HG02798 (cell line): ENCODE results near the gene RGS6.

Experiments used
- ATAC-seq: cut with Tn5 transposase; IDR thresholded peaks from one replicate; pipeline ENCODE4 v1.9.1; 2021; ENCODE audit warnings: mild to moderate bottlenecking; ENCODE audit not compliant: unreplicated experiment, poor library complexity

RGS6 gene

DNA sequence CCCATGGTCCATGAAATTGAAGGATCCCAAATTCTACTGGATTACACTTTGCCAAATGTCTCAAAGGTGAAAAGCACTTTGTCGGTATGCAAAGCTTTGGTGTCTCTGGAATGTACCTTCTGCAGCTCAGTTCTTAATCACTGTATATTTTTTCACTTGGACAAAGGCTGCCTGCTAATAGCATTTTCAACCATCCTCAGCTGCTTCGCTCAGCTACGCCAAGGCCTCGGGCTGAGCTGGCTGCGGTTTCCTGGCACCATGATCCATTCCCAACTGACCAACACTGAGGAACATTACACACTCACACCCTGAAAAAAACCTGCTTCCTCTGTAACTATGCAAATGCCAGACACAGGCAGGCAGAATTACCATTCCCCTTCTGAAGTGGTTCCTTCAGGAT, 626.5 kb downstream of the RGS6 start:
- ATAC-seq, result no peak

DNA sequence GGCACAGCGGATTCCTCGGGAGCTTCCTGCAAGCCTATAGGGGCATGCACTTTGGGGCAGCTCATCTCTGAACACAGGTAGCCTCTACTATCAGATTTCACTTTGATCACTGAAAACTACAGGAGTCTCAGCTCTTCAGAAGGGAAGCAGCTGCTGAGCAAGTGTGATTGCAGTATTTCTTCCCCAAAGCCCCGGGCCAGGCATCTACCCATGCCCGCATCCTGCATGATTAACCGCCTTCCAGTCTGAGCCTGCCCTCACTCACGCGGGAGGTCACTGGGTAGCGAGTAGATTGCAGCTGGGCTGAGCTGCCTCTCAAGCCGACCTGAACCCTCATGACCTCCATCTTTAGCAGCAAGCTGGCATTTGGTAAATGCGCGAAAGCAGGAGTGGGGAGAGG, 627.0 kb downstream of the RGS6 start:
- ATAC-seq, result no peak

DNA sequence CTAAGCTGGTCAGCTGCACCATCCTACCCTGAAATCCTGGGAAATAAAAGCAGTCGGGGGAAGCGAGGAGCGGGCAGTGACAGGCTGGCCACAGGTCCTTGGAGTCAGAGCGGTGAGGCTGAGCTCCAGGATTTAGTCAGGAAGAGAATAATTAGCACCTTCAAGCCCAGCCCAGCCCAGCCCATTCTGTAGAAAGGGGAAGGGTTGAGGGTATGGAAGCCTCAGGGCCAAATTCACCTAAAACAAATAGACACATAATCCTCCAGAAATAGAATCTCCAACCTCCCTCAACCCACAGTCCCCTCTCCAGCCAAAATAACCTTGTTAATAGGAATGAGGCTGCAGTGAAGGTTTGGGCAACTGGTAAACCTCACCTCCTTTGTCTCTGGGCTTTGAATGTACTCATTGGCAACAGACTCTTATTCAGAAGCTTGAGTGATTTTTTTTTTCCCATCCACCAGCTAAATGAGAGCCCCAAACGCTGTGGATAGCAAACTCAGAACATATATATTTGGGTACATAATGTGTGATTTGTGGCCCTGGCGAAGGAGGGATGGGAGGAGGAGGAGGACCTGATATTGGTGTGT, 627.5 kb downstream of the RGS6 start:
- ATAC-seq, result no peak

DNA sequence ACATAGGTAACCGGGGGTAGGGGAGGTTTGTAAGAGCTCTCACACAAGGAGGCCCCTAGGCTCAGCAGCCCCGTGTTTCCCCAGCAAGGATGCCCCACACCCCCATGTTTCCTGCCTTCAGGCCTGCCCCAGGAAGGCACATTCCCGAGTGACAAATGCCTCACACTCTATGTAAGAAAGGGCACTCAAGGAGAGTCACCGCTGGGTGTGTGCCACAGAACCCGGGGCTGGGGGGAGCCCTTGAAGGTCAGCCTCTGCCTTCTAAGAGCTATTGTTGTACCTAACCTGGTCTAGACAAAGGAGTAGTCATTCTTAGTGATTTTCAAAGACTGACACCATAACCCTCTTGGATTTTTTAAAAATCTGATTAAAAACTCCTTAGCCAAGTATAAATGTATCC, 628.1 kb downstream of the RGS6 start:
- ATAC-seq, result no peak

DNA sequence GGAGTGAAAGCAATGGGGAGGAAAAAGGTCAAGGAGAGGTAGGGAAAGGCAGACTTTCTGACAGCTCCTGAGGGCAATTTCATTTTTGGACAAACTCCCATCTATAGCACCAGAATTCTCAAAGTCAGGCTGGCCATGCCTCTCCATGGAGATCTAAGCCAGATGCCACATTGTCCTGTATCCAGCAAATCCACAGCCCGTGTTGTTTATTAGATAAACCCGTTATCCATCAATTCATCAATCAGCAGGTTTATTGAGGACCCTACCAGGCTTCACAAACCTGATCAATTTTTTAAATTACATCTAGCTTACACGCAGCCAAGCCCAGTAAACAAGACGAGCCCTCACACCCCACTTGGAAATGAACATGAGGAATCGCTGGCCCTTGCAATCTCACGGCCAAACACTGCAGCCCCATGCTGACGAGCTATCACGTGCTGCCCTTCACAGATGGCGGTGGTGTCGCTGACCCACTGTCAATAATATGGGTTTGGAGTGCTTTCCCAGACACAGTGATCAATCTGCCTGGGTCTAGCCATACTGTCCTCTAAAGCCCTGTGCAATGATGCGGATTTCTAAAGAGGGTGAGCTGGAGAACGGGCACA, 628.8 kb downstream of the RGS6 start:
- ATAC-seq, result no peak

DNA sequence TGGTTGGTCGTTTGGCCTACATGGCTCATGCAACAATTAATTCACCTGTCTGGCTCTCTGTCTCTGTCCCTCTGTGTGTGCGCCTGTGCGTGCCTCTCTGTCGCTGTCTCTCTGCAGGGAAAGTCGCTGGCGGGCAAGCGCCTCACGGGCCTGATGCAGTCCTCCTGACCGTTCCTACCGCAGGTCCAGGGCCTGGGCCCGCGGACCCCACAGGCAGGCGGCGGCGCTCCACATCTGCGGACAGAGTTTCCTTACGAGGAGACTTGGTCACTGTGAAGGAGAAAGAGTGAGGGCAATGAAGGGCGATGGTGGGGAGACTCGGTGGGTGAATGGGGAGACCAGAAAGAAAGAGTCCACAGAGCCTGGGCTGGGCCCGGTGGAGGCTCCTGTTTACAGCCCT, 630.1 kb downstream of the RGS6 start:
- ATAC-seq, result no peak

DNA sequence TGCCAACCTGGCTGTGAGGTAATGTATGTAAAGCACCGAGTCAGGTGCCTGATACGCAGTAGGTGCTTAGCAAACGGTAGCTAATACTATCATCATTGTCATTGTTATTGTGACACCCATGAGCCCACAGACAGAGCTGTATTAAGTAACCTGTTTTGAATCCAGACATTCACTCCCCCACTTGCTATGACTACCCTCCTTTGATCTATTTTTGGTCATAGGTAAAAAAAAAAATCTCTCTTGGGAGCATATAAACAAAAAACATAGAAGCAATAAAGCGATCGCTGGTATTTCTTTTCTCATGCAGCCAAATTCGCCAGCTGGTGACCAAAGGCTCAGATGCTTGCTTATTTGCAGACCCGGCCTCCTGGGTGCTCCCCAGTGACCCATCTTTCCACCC, 631.4 kb downstream of the RGS6 start:
- ATAC-seq, result no peak

DNA sequence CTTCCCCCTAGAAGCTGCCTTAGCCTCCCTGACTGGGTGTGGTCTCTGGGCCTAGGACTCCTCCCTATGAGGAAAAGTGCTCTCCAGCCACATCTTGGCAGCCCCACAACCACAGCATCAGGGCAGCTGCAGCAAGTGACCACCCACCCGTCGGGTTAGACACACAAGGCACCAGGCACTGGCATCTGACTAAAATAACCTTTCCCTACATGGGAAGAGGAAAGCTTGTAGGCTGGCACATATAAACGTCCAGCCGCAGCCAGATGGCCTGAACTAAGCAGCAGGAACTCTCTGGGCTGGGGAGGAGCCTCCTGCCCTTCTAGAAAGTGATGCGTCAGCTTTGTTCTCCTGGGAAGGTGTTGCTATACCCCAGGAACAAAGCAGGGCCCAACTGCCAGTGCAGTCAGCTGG, 632.9 kb downstream of the RGS6 start:
- ATAC-seq, result no peak

DNA sequence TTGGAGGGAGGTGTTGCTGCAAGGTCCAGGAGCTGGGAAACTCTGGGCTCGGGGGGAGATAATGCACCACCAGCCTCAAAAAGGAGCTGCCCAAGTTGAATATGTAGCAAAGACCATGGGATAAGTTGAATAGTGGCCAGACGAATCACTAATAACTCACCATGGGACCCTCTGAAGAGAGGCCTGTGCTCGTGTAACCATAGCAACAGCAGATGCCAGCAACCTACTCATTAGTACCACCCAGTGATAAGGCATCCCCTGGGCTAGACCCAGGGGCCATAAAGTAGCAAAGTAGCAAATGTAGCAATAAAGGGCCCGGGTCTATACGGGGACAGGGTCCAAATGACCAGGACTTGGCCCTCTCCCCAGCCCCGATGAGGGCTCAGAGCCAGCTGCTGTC, 633.7 kb downstream of the RGS6 start:
- ATAC-seq, result no peak

DNA sequence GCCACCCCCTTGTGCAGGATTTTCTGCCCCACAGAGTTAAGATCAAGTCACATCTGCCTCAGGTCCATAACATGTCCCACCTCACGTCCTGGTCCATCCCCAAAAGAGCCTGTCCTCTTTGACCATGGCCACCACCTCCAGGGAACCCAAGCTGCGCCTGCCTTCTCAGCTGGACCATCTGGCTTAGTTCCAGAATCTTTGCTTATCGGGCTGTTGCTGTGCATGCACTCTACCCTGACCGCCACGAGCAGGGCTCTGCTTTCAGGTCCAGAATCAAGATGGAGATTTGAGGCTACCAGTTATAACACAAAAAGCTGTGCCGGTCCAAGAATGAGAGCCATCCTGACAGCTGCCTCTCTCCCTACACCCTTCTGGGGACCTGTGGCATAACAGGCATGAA, 635.0 kb downstream of the RGS6 start:
- ATAC-seq, result no peak

DNA sequence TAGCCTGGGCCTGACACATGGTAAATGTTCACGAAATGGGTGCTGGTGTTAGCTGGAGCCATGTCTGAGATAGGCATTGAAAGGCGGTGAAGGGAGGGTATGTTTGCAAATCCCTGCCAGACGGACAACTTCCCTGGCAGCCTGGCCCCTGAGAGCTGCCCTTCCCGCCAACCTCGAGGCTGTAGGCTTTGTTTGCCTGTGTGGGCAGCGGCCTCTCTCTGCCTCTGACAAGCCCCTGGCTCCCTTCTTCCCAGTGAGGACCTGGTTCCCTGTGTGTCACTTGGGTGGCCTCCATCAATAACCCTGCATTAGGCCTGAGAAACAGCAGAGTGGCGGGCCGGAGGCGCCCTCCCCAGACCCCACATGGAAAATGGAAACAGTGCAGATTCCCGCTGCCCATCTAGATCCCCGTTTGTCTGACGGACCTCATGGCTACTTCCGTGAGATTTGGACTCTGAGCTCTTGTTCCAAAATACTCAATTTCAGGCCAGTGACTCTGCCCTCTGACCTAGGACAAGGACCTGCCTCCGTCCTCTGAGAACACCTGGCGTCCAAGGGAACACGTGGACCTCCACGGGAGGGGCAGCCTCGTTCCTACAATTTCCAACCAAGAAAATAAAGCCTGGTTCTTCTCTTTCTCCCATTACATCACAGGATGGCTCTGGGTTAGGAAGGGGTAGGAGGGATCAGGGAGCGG, 636.2 kb downstream of the RGS6 start:
- ATAC-seq, result no peak

DNA sequence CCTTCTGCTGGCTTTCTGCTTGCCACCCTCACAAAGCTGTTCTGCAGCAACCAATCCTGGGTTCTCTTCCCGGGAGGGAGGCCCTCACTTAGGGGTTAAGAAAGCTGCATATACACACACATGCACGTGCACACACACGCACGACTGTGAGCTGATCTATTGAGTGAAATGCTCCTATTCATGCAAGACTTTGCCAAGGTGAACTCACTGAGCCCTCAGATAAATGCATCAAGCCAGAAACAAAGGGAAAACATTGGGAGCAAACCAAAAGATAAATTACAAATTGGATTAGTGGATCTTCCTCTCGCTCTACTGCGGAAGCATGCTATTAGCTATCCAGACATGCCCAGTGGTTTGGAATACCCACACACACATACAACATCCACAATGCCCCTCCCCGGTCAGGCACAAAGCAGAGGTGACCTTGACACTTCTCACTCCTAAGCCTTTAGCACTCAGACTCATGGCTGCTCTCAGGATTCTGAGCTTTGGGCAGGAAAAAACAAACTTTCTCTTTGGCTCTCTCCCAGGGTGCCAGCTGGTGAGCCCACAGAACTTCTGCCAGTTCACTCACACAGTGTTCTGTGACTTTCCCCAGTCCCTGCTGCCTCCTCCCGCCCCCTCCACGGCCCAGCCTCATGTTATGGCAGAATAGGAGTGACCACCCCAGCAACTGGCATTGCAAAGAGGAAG, 641.6 kb downstream of the RGS6 start:
- ATAC-seq, result no peak

DNA sequence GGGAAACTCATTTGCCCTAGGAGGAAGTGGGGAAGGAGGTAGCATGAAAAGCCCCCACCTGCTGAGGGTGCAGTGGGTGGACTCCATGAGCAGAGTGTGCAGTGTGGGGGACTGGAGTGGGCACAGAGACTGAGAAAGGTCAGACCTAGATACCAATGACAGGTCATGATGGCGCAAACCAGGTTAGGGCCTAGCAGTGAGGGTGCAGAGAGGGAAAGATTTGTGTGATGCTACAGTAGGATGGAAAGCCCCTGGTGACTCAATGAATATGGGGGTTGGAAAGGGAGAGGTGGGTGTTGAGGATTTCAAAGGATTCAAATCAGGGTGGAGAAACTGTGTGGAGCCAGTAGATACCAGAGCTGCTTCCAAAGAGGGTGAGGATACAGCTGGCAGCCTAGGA, 642.5 kb downstream of the RGS6 start:
- no peak for ATAC-seq

DNA sequence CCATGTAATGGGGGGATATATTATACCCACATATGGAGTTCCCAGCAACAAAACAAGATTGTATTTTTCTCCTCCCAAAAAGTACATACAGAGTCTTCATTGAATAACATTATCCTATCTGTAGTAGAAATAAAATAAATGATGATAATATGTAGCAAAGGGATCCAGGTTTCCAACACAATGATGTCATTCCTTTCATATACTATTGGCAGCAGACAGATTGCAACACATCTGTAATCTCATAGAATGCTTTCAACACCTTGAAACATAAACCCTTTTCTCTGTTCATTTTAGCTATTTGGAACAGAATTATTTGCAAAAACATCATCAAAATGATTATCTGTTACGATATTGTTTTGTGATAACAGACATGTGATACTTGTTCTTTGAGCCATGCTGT, 644.0 kb downstream of the RGS6 start:
- ATAC-seq, result no peak

DNA sequence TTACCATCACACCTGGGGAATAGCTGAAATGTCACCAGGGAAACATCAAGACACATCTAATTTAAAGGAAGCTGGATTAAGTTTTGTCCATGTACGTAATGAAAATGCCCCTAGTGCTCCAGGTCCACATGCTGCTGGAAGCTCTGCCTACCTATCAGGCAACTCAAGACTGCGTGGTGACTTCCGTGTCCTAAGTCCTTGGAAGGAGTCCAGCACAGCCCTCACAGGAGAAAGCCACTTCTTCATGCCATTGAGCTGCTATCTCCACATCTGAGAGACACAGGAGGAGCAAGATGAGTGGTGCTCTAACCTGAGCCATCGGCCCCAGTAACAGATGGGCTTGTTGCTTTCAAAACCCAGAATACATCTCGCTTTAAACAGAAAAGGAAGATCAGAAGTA, 645.3 kb downstream of the RGS6 start:
- ATAC-seq, result no peak

DNA sequence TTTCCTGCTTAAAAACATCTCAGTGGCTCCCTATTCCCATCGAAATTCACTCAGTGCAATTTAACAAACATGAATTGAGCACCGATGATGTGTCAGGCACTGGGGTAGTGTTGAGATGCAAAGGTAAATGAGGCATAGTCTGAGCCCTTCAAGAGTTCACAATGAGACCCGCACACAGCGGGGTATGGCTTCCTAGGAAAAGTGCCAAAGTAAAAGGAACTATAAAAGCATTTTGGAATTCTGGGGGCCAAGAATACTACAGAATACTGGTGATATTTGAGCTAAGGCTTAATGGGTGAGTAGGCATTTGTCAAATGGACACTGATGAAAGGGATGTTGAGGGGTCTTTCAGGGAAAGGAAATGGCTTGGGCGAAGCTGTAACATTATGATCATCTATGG, 646.3 kb downstream of the RGS6 start:
- no peak for ATAC-seq

DNA sequence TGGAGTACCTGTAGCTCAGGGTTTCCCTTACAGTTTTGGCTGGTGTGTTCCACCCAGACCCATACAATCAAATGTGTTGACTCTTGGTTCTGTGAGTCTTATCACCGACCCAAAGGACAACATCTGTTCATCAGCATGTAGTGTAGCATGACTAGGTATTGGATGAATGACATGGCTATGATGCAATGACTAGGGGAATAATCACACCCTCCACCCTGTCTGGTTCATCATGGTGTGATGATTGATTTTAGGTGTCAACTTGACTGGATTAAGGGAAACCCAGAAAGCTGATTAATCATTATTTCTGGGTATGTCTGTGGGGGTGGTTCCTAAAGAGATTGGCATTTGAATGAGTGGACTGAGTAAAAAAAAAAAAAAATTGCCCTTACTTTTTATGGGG, 650.4 kb downstream of the RGS6 start:
- no peak for ATAC-seq

DNA sequence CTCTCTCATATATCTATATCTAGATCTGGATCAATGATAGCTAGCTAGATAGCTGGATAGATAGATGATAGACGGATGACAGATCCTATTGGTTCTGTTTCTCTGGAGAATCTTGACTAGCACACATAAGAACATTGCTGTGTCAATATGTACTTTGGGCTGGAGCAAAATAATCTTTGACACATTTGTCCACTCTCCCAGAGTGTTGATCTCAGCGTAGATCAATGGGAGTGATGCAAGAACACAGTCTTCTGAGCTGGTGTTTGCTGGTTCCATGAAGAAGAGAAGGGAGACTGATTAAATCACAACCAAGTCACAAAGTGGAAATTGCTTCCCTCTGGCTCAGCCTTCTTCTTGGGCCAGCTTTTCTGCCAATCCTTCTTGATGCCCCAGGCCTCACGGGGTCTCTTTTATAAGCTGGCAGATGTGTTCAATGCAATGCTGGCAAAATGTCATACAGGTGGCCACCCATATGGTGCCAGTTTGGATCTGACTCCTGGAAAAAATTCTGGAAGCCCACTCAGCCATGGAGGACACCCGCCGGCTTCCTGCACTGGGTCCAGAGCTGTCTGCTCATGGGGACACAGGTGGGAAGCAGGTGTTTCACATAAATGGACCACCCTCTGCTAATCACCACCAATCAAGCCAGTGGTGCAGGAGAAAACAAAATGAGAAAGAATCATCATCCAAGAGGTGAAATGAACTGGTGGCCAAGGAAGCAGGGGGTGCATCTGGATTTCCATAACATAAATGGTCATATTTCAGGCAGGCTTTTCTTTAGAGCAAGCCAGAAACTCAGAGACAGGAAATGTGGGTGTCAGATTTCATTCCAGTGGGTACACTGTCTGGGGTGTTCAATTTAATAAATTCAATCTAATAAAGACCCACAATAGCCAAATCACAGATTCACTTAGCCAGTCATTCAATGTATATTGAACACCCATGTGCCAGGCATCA, 651.4 kb downstream of the RGS6 start:
- no peak for ATAC-seq

DNA sequence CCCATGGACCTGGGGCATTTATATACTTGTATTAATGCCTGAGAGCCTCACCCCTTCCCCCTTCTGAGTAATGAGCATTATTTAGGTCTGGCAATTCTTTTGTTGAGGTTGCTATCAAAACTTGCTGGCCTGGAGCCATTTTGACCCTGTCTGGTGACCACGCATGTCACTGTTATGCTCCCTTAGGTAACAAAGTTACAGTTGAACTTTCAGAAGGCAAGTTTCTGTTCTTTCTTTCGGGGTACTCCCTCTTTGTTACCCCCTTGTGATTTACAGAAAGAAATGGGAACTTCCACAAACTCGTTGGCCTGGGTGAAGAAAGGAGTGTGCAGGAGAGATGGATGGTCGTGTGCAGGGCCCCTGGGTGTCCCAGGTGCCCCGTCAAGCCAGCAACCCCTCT, 656.3 kb downstream of the RGS6 start:
- ATAC-seq, result no peak

DNA sequence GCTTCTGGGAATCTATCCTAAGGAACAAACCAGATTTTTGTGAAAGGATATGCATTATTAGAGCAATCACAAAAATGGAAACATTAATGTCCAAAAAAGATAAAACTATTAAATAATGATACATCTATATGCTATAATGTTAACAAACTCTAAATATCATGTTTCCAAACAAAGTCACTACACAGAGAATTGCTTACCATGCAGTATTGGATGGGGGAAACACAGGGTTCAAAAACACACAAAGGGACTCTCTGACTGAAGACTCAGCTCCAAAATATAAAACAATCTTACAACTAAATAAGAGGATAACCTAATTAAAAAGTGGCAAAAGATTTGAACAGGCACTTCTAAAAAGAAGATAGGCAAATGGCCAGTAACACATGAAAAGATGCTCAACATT, 657.4 kb downstream of the RGS6 start:
- ATAC-seq, result no peak
